NCI-H82 treated with DMSO at 0.1 percent for 48 hours (cell line): Measurements from ENCODE around the gene NSUN7.

ENCODE experiments used
- DNase-seq: peaks from one replicate; lab custom pipeline; 2025; ENCODE audit not compliant: unreplicated experiment; lab: John Stamatoyannopoulos, UW

The NSUN7 gene

GRCh38 chr4:40733752-40734151, 16.0 kb upstream of the NSUN7 start:
- DNase-seq, result no peak

GRCh38 chr4:40734497-40734896, 15.3 kb upstream of the NSUN7 start:
- no peak for DNase-seq

DNA sequence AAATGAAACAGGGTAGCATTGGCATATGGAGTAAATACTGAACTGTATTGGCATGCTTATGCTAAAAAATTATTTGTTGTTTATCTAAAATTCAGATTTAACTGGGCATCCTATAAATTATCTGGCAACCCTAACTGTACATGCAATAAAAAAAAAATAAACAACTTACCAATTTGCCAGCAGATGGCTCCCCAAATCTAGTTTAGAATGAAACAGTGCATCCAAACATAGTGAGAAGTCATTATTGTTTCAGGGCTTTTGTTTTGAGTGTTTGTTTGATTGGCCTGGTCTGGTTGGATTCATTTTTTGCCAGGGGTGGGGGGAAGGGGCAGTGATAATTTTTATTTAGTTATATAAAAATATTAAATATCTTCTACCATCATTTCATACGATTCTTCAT, 12.8 kb upstream of the NSUN7 start:
- no peak for DNase-seq

GRCh38 chr4:40737879-40738278, 11.9 kb upstream of the NSUN7 start:
- no peak for DNase-seq

GRCh38 chr4:40739347-40739746, 10.4 kb upstream of the NSUN7 start:
- DNase-seq, result no peak

DNA sequence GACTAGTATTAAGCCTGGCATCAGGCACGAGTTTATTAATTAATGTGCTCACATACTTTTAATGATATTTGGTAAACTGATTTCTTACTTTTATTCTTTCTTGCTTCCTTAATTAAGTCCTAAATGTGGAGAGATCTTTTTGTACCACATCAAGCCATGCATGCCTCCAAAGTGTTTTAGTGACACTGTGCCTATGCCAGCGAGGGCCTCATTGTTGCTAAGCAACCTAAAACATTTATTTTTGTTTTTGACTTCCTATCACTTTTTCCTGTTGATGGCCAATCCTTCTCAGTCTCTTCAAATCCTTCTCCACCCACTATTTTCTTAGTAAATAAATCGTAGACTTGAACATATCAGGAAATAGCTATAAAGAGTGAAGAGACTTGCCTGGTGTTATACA, 5.5 kb upstream of the NSUN7 start:
- no peak for DNase-seq

- no peak for DNase-seq
Observed at GRCh38 chr4:40745285-40745984, 4.3 kb upstream of the NSUN7 start.

DNA sequence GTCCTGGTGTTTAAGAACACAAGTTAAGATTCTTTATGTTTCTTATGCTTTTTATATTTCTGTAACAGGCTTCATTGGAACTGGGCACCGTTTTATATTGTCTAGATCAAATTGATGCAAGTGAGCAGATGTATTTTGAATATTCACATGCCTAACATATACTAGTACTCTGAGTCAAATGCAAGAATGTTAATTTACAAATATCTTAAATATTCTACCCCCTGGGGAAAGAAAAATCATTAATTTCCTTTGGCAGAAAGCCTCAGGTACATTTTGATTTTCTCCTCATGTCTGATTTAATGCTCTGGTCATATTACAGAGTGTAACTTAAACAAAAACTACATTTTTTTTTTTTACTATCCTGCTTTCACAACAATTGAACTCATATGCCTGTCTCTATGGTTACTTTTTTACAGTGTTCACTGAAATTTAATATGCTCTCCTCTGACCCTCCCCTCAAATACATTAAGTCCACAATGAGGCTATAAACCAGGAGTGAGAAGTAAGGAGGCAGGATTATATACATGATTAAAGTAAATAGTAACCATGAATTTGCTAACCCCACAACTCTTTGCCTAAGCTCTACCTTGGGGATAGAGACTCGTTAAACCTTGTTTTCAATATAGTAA, 2.4 kb upstream of the NSUN7 start:
- no peak for DNase-seq

- DNase-seq, result no peak
Observed at GRCh38 chr4:40750461-40751258, 905 bp downstream of the NSUN7 start.

- no peak for DNase-seq
Observed at GRCh38 chr4:40755616-40756015, 5.9 kb downstream of the NSUN7 start.

- DNase-seq, result no peak
Observed at GRCh38 chr4:40763228-40763716, 13.5 kb downstream of the NSUN7 start.

DNA sequence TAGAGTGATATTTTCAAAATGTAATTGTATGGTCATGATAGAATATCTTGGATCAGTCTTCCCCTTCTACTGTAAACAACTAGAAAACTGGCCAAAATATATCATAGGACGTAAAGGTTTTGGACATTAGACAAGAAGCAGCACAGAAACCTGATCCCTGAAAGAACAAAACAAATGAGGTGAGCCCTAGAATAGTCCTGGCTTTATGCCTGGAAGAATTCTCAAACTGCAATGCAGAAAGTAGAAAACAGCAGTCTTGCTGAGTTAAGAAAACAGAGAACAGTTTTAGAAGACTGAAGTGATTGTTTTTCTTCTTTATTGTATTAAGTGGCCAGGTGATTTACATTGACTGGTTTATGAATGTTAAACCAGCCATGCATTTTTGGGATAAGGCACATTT, 19.5 kb downstream of the NSUN7 start:
- DNase-seq, result no peak

DNA sequence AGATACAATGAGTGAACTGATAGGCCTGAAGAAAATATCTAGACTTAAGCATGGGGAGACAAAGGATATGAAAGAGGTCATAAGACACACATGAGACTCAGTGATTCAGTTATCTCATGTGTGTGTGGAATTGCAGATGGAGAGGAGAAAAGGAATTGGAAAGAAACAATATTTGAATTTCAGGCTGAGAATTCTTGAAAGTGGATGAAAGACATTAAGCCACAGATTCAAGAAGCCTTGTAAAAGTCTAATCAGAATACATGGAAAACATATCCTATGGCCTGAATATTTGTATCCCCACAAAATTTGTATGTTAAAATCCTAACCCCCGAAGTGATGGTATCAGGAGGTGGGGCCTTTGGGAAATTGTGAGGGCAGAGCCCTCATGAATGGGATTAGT, 28.3 kb downstream of the NSUN7 start:
- DNase-seq, result no peak

GRCh38 chr4:40782876-40783275, 33.1 kb downstream of the NSUN7 start:
- DNase-seq, result no peak

DNA sequence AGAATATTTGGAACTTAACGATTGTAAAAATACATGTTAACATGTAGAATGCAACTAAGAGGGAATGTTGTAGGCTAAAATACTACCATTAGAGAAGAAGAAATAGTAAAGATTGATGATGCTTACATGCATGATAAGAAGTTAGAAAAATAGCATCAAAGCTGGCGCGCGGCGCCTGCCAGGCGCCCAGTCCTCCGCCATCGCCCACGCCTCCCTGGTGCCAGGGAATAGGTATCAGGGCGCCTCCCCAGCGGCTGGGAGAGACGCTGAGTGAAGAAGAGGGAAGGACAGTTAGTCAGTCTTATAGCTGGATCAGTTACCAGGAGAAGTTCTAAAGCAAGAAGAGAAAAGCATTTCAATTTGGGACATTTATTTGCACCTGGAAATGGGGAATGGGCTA, 36.0 kb downstream of the NSUN7 start:
- no peak for DNase-seq

GRCh38 chr4:40788331-40788730, 38.6 kb downstream of the NSUN7 start:
- DNase-seq, result no peak

DNA sequence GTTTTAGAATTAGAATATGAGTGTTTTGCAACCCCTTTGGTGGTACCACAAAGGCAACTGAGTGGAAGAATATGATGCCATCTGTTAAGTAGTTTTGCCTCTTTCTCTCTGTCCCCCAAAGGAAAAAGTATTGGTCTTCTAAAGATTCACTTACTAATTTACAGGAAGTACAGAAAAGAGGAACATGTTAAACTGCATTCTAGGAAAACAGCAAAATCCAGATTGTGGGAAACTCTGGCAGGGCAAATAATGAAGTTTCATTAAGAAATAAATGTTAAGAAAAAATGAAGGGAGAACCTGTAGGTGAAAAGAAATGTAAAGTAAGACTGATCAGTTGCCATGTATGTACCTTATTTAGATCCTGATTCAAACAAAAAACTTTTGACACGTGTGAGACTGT, 39.3 kb downstream of the NSUN7 start:
- DNase-seq, result no peak

- no peak for DNase-seq
Observed at GRCh38 chr4:40789771-40790170, 40.0 kb downstream of the NSUN7 start.

DNA sequence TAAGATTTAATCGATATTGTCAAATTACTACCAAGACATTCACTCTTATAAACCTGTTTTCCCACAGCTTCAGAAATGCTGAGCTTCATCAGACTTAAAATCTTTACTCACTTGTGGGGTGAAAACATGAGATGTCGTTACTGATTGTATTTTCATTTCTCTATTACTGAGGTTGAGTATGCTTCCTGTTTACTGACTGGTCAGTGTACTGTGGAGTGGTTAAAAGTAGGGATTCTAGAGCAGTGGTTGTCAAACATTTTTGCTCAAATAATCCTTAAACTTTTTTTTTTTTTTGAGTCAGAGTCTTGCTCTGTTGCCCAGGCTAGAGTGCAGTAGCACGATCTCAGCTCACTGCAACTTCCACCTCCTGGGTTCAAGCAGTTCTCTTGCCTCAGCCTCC, 50.3 kb downstream of the NSUN7 start:
- DNase-seq, result no peak

DNA sequence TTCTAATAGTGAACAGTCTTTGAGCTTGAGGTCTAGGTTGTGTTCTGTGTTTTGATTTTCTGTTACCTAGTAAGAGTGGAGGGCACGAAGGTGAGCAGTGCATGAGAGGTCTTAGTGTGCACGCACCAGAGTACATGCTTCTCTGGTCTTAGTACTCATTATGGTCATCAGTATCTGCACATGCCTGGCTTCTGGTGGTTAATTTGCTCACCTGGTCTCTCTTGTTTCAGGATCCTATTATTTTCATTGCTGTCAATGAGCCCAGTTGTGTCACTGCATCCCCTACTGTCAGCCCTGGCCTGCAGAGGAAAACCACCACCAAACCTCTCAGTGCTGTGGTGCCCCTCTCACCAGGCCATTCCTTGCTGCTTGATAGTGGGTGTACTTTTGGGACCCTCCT, 54.8 kb downstream of the NSUN7 start:
- no peak for DNase-seq

DNA sequence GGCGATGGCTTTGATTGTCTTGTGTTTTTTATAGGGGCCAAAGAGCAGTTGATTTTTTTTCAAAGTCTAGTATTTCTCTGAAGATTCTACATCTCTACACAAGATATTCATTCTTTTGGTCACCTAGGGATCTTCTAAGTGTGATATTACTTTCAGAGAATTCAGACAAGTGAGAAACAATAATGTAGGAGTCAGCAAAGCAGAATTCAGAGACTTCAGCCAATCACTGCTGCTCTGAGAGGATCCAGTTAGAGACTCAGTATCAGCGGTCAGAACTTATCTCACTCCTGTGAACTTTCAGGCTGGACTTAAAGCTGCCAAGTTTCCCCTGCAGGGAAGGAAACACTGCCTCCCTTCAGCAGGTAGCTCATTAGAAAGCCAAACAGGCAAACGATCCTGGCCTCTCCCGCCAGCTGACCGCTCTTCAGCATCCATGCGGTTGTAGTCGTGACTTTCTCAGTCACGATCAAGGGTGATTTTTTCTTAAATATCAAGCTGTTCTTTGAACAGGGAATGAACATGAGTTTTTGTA, 59.2 kb downstream of the NSUN7 start:
- no peak for DNase-seq

DNA sequence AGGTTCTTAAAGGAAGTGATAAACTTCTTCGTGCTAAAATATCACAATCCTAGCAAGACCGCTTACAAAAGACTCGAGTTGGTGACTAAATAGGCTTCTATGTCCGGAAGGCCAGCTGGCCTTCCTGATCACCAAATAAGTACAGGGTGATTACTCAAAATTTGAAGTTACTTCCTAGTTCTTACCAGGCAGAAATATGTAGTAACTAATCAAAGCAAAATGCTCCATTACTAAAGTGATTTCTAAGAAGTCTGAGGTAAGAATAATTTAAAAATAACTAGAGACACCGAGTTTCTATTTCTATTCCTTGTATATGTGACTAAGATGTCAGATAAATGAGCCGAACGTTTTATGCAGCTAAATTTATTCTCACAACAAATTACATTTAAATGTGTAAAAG, 62.2 kb downstream of the NSUN7 start:
- no peak for DNase-seq
